GM23338 (cell line): ENCODE data around the gene NHLRC4. TPM values are rescaled to one million over a fixed set of nuclear protein-coding genes. Genes with fewer than 3 reads are reported as not detected.

ENCODE experiments used
- ATAC-seq: fragments of 200-7000 bp; cut with Tn5 transposase; 3 replicates; pipeline ENCODE4 v1.9.1; 2020
- DNase-seq: peaks from one replicate; pipeline ENCODE4 v3.0.0-alpha.2; 2015; ENCODE audit warnings: low spot score
- H2AFZ ChIP-seq: fragments of 200-600 bp; sonication (generic); 2 replicates; pipeline ENCODE4 v1.8.0; 2016; ENCODE audit warnings: antibody characterized with exemption, mild to moderate bottlenecking, moderate library complexity
- H3F3A ChIP-seq: fragments of 200-600 bp; sonication (generic); replicated peaks from 2 replicates; pipeline ENCODE4 v1.8.0; 2017; ENCODE audit warnings: antibody characterized with exemption, mixed run types, low read depth
- H3K27ac ChIP-seq: fragments of 200-600 bp; sonication (generic); 2 replicates; pipeline ENCODE4 v1.6.1; 2016; ENCODE audit warnings: low read depth
- H3K27me3 ChIP-seq: fragments of 200-600 bp; sonication (generic); 2 replicates; pipeline ENCODE4 v1.8.0; 2016; ENCODE audit warnings: mild to moderate bottlenecking, mixed run types, moderate library complexity; ENCODE audit not compliant: insufficient read depth
- H3K36me3 ChIP-seq: fragments of 200-600 bp; sonication (generic); 2 replicates; pipeline ENCODE4 v1.8.0; 2016; ENCODE audit warnings: mild to moderate bottlenecking; ENCODE audit not compliant: insufficient read depth
- H3K4me1 ChIP-seq: fragments of 200-600 bp; sonication (generic); 2 replicates; pipeline ENCODE4 v1.8.0; 2016; ENCODE audit warnings: mild to moderate bottlenecking, moderate library complexity; ENCODE audit not compliant: insufficient read depth
- H3K4me2 ChIP-seq: fragments of 200-600 bp; sonication (generic); 2 replicates; pipeline ENCODE4 v1.7.1; 2017; ENCODE audit warnings: mixed run types
- H3K4me3 ChIP-seq: fragments of 200-600 bp; sonication (generic); 2 replicates; pipeline ENCODE4 v1.6.1; 2016; ENCODE audit warnings: mixed run types
- H3K79me2 ChIP-seq: fragments of 200-600 bp; sonication (generic); replicated peaks from 2 replicates; pipeline ENCODE4 v1.8.0; 2017; ENCODE audit warnings: mild to moderate bottlenecking; ENCODE audit not compliant: insufficient read depth
- H3K9me2 ChIP-seq: fragments of 200-600 bp; sonication (generic); 2 replicates; pipeline ENCODE4 v1.8.0; 2017; ENCODE audit not compliant: insufficient read depth
- H4K20me1 ChIP-seq: fragments of 200-600 bp; sonication (generic); replicated peaks from 2 replicates; pipeline ENCODE4 v1.8.0; 2017; ENCODE audit warnings: mild to moderate bottlenecking; ENCODE audit not compliant: insufficient read depth
- H3K27ac Mint-ChIP-seq: 2 replicates; pipeline ENCODE4 v1.8.0; 2020; ENCODE audit warnings: inconsistent platforms, mild to moderate bottlenecking, moderate library complexity, mixed read lengths
- H3K27me3 Mint-ChIP-seq: 3 replicates; pipeline ENCODE4 v1.8.0; 2022; ENCODE audit warnings: low read depth, mild to moderate bottlenecking, moderate library complexity, mixed read lengths, inconsistent platforms; ENCODE audit not compliant: insufficient read depth, poor library complexity
- H3K36me3 Mint-ChIP-seq: 3 replicates; pipeline ENCODE4 v1.8.0; 2021; ENCODE audit warnings: low read depth, mild to moderate bottlenecking, inconsistent platforms, moderate library complexity, mixed read lengths
- H3K4me1 Mint-ChIP-seq: 3 replicates; pipeline ENCODE4 v1.8.0; 2020; ENCODE audit warnings: mild to moderate bottlenecking, inconsistent platforms, mixed read lengths
- H3K4me3 Mint-ChIP-seq: 3 replicates; pipeline ENCODE4 v1.8.0; 2021; ENCODE audit warnings: moderate library complexity, mild to moderate bottlenecking, inconsistent platforms, mixed read lengths
- H3K9me3 Mint-ChIP-seq: 3 replicates; pipeline ENCODE4 v1.8.0; 2020; ENCODE audit warnings: moderate library complexity, mild to moderate bottlenecking, inconsistent platforms, mixed read lengths
- CTCF ChIP-seq, 2 experiments: fragments of 200-600 bp in 1 of 2; sonication (generic) in 1 of 2; conservative IDR thresholded peaks; 2 replicates each; pipeline versions ENCODE4 v1.5.1 to v1.6.1; 2016 to 2017; ENCODE audit warnings: antibody characterized with exemption in 2 of 2, low read depth in 2 of 2, mild to moderate bottlenecking in 2 of 2, moderate library complexity in 1 of 2
- POLR2AphosphoS5 ChIP-seq: IDR thresholded peaks from 2 replicates; pipeline ENCODE4 v1.6.1; 2016; ENCODE audit warnings: antibody characterized with exemption, low read depth
- ZNF114 ChIP-seq: fragments of 250-450 bp; sonication (Bioruptor Pico); IDR thresholded peaks from 2 replicates; pipeline ENCODE4 v1.5.0; 2020; ENCODE audit warnings: mild to moderate bottlenecking, moderate library complexity
- ZNF331 ChIP-seq: fragments of 250-450 bp; sonication (Bioruptor Pico); IDR thresholded peaks from 2 replicates; pipeline ENCODE4 v1.5.0; 2020; ENCODE audit warnings: low read depth, mild to moderate bottlenecking, moderate library complexity
- ZNF462 ChIP-seq: fragments of 250-450 bp; sonication (Bioruptor Pico); IDR thresholded peaks from 2 replicates; pipeline ENCODE4 v1.5.0; 2020; ENCODE audit warnings: mild to moderate bottlenecking, moderate library complexity
- polyA plus RNA-seq: library from polyadenylated mRNA; unstranded; fragments of >200 nt; fragmentation: Nextera tagmentation; extraction: Ambion mirVana; gene quantifications from 2 replicates; pipeline ENCODE4 v1.2.1, GENCODE V29; 2016
- total RNA-seq: library from RNA; depleted of rRNA; stranded (reverse); fragments of >200 nt; shearing (Covaris generic); gene quantifications from 2 replicates; pipeline ENCODE4 v1.2.3, GENCODE V29; 2014
- TF ChIP-seq, protein P1 (sequence below): IDR thresholded peaks from one replicate; pipeline ENCODE4 v1.6.1; 2018; ENCODE audit warnings: antibody characterized with exemption; ENCODE audit not compliant: unreplicated experiment

Gene NHLRC4
- total and polyA plus RNA-seq, 2 experiments from 2014 or later = 0.47 to 0.80 TPM

GRCh38 chr16:556474-557173 is 10.2 kb upstream of the NHLRC4 start (continued):
- TF ChIP-seq ZNF462 (CRISPR knock-in tag) (no peak), ZNF114 (CRISPR knock-in tag) (no peak)

DNA sequence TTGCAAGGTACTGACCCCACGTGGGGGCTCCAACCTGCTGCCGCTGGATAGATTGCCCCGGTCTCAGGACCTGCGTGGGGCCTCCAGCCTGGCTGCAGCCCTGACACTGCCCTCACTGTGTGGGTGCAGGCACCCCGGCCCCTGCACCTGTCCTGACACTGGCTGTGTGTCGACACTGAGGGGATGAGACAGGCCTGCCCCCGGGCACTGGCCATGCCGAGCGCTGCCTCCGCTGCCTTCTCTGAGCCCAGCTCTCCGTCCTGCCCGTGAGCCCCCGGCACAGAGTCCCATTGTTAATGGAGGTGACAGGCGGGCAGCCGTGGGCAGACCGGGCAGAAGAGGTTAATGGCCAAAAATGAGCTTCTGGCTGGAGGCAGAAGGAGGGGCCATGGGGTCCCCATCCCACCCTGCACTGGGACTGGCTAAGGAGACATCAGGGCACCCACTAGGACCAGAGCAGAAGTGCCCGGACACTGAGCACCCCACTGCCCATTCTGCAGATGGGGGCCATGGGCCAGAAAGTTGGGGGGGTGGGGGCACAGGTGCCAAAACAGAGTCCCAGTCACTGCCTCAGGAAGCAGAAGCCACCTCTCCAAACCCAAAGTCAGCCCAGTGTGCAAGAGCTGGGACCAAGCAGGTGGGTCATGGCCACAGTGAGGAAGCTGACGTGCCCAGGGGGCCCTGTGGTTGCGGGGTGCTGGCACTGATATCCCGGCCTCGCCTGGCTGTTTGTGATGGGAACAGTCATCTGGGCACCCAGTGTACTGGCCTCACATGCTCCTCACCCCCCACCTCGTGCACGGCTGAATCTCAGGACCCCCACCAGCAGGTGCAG is 9.1 kb upstream of the NHLRC4 start:
- H3K27me3 ChIP-seq = peaks cover 34% of the 10 kb centered on the region
- Mint-ChIP-seq H3K4me1 (no peaks in the 10 kb centered on the region), H3K4me3 (no peak overlapping the region), H3K36me3 (peaks cover 3% of the 10 kb centered on the region; the same call in 1 of the 3 replicates), H3K9me3 (no peaks in the 10 kb centered on the region), H3K27me3 (peaks cover 16% of the 10 kb centered on the region), H3K27ac (no peak overlapping the region)
- H2AFZ ChIP-seq = no peak overlapping the region
- no peaks in the 10 kb centered on the region; the same call in 1 of the 2 replicates for H4K20me1 ChIP-seq
- H3K4me1 ChIP-seq = no peaks in the 10 kb centered on the region; the same call in 1 of the 2 replicates
- no peak for DNase-seq
- no peak for ATAC-seq
- no peak overlapping the region for H3K4me2 ChIP-seq
- H3K27ac ChIP-seq = no peak overlapping the region
- no peak overlapping the region for H3K4me3 ChIP-seq
- 0 out of 2 replicates have a peak, but pooled peaks cover 3% of the 10 kb centered on the region for H3F3A ChIP-seq
- H3K9me2 ChIP-seq = no peaks in the 10 kb centered on the region
- no peaks in the 10 kb centered on the region for H3K36me3 ChIP-seq
- H3K79me2 ChIP-seq = no peaks in the 10 kb centered on the region
- TF ChIP-seq POLR2AphosphoS5 (no peak), ZNF331 (CRISPR knock-in tag) (no peak), ZNF114 (CRISPR knock-in tag) (no peak), CTCF (conservative IDR thresholded peaks at IDR 0.05; ENCODE audit: low read depth in 2 of 2) (no peak)
- TF ChIP-seq, protein P1, sequence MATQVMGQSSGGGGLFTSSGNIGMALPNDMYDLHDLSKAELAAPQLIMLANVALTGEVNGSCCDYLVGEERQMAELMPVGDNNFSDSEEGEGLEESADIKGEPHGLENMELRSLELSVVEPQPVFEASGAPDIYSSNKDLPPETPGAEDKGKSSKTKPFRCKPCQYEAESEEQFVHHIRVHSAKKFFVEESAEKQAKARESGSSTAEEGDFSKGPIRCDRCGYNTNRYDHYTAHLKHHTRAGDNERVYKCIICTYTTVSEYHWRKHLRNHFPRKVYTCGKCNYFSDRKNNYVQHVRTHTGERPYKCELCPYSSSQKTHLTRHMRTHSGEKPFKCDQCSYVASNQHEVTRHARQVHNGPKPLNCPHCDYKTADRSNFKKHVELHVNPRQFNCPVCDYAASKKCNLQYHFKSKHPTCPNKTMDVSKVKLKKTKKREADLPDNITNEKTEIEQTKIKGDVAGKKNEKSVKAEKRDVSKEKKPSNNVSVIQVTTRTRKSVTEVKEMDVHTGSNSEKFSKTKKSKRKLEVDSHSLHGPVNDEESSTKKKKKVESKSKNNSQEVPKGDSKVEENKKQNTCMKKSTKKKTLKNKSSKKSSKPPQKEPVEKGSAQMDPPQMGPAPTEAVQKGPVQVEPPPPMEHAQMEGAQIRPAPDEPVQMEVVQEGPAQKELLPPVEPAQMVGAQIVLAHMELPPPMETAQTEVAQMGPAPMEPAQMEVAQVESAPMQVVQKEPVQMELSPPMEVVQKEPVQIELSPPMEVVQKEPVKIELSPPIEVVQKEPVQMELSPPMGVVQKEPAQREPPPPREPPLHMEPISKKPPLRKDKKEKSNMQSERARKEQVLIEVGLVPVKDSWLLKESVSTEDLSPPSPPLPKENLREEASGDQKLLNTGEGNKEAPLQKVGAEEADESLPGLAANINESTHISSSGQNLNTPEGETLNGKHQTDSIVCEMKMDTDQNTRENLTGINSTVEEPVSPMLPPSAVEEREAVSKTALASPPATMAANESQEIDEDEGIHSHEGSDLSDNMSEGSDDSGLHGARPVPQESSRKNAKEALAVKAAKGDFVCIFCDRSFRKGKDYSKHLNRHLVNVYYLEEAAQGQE = no peak
